Measurements from ENCODE around the gene DLGAP4.

DNA sequence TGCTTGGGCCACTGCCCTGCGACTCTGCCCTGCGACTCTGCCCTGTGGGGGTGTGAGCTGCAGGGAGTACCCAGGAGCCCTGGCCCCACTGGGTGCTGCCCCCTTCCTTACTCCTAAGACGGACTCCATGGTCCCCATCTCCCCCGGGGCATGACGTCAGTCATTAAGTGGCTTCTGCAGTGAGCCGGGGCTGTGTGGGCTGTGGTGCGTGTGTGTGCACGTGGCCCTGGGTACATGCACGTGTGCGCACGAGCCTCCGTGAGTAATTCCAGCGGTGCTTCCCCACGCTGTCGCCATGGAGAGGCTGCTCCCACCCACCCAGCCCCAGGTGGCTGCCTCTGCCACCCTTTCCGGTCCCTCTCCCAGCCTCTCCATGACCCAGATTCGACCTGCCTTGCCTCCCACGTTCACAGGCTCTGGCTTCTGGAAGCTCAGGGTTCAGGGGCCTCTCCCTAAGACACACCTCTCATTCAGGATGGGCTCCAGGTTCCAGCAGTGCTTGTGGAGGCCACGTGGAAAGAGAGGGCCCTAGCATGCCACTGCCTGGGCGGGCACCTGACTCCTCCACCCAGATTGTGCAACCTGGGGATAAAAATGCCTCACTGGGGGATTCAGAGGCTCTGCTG, 88.3 kb downstream of the DLGAP4 start:
- TF ChIP-seq EZH2phosphoT487 (IDR thresholded peaks at IDR 0.05; ENCODE audit: insufficient read depth, low read depth), result no peak
- TF ChIP-seq EZH2 (IDR thresholded peaks at IDR 0.05; ENCODE audit: insufficient read depth, poor library complexity, severe bottlenecking), result no peak
